HG03342 (cell line): ENCODE measurements around the gene KRT15.

Source experiments
- ATAC-seq: cut with Tn5 transposase; IDR thresholded peaks from one replicate; pipeline ENCODE4 v1.9.1; 2021; ENCODE audit warnings: mild to moderate bottlenecking, moderate library complexity; ENCODE audit not compliant: unreplicated experiment

The KRT15 gene

GRCh38 chr17:41484920-41485904, 33.5 kb downstream of the KRT15 start:
- no peak for ATAC-seq

- ATAC-seq = no peak
These were observed 34.5 kb downstream of the KRT15 start for GRCh38 chr17:41483991-41484826.

GRCh38 chr17:41483531-41483930, 35.2 kb downstream of the KRT15 start:
- no peak for ATAC-seq

- no peak for ATAC-seq
These were observed 37.7 kb downstream of the KRT15 start, which contains the start of gene KRT35 for GRCh38 chr17:41481036-41481435. TSS of gene KRT35 (minus strand) at chr17:41481151. CDS start at chr17:41481097, 54 bp downstream.

GRCh38 chr17:41480581-41480980, 38.1 kb downstream of the KRT15 start:
- no peak for ATAC-seq

GRCh38 chr17:41480136-41480535, 38.6 kb downstream of the KRT15 start:
- ATAC-seq = no peak

GRCh38 chr17:41478237-41478636, 40.5 kb downstream of the KRT15 start:
- no peak for ATAC-seq

- ATAC-seq = no peak
These were observed 41.5 kb downstream of the KRT15 start for GRCh38 chr17:41476866-41477815.

- no peak for ATAC-seq
These were observed 43.3 kb downstream of the KRT15 start for GRCh38 chr17:41475421-41475820.

- ATAC-seq = no peak
These were observed 43.8 kb downstream of the KRT15 start for GRCh38 chr17:41474863-41475262.

GRCh38 chr17:41468346-41468745, 50.3 kb downstream of the KRT15 start:
- ATAC-seq = no peak

- ATAC-seq = no peak
These were observed 51.1 kb downstream of the KRT15 start for GRCh38 chr17:41467561-41467960.

GRCh38 chr17:41466988-41467387, 51.7 kb downstream of the KRT15 start, which contains the start of gene KRT32:
TSS of gene KRT32 (minus strand) at chr17:41467386. CDS start at chr17:41467325, 61 bp downstream.
- ATAC-seq = no peak

GRCh38 chr17:41464682-41465081, 54.0 kb downstream of the KRT15 start:
- no peak for ATAC-seq

GRCh38 chr17:41464173-41464572, 54.5 kb downstream of the KRT15 start:
- ATAC-seq = no peak

- ATAC-seq = no peak
These were observed 54.9 kb downstream of the KRT15 start for GRCh38 chr17:41463746-41464145.
